NCI-H146 (cell line): ENCODE measurements around the gene FUT7.

Experiments used
- DNase-seq: peaks from one replicate; lab custom pipeline; 2025; lab: John Stamatoyannopoulos, UW

FUT7 gene

GRCh38 chr9:136982232-136983051 lies 49.4 kb downstream of the FUT7 start, which contains the start of gene LCNL1:
TSS of gene LCNL1 (plus strand) at chr9:136982993. CDS start at chr9:136983587, 594 bp downstream.
- DNase-seq, result no peak

DNA sequence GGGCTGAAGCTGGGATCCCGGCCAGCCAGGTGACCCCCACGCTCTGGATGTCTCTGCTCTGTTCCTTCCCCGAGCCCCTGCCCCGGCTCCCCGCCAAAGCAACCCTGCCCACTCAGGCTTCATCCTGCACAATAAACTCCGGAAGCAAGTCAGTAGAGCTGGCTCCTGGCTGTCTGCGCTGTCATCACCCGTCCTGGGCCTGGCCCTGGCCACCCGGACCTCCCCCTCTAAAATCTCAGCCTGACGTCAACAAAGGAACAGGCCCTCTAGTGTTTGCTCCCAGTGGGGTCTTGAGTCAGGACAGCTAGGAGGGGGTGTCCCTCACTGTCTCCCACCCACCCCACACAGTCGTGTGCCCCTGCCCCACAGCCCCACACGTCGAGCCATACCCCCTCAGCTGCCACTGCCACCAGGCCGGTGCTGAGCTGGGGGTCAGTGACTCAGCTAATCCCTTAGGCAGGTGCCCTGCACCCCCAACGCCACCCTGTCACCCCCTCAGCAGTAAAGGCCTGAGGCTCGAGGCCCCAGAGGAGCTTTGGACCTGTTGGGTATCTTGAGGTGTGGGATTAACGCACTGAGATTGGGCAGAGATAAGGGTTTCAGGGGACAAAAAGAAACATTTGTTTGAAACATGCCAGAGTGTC lies 50.2 kb downstream of the FUT7 start:
- no peak for DNase-seq

DNA sequence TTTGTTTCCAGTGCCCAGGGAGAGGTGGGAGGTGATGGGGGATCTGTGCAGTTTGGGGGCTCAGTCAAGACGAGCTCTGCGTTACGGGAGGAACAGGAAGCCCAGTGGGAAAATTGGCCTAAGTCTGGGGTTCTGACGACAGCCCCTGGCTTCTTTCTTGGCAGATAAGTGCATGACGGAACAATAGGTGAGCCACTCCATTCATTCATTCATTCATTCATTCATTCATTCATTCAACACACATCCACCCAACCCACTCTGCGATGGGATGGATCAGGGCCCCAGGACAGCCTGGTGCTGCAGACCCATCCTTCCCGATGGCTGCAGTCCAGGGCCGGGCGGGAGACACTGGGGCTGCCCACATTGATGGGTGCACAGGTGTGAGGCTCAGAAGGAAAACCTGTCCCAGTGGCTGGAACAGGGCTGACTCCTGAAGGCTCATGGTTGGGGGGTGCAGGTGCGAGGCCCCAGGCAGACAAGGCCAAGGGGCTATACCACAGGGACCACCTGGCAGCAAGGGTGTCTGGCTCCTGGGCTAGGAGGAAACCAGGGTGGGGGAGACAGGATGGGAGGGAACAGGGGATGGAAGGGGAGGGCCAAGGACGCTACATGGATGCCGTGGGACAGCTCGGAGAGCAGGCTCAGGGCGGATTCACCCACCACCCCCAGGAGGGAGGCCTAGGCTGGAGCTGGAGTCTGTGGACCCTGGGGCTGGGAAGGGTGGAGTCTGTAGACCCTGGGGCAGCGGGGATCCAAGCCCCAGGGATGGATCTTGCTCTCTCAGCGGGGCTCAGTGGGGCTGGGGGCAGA lies 51.0 kb downstream of the FUT7 start:
- DNase-seq, result no peak
